ENCODE results near the gene ENGASE. TPM values are rescaled to one million over a fixed set of nuclear protein-coding genes. Genes with fewer than 3 reads are reported as not detected.

ENGASE gene
- polyA plus RNA-seq, 4 donors: 7.4 to 38.7 (median 21.5) TPM

- DNase-seq (ENCODE audit: low read depth in 4 of 4, low spot score in 3 of 4): no peak
Observed at GRCh38 chr17:79079421-79080200, 5.0 kb downstream of the ENGASE start.

DNA sequence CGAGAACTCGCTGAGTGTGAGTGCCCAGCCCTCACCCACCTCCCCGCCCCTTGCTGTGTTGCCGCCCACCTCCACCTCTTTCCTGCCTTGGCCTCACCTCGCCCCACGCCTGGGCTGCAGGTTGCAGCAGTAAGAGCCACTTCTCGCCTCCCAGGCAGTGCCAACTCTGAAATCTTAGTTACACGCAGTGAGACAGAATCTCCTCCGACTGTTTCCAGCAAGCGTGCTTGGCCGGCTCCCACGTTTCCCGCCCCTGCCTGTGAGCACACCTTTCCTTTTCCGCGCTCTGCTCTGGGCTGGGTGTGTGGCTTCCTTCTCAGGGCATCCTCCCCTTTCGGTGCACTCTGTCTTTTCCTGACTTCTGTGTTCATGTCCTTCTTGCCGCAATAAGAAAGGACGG, 5.7 kb downstream of the ENGASE start:
- DNase-seq (ENCODE audit: low read depth in 4 of 4, low spot score in 3 of 4): no peak

- DNase-seq (ENCODE audit: low read depth in 4 of 4, low spot score in 3 of 4): no peak
Observed at GRCh38 chr17:79080761-79081290, 6.2 kb downstream of the ENGASE start.

GRCh38 chr17:79081571-79082276, 7.1 kb downstream of the ENGASE start:
- DNase-seq (ENCODE audit: low read depth in 4 of 4, low spot score in 3 of 4): no peak

- no peak for DNase-seq (ENCODE audit: low read depth in 4 of 4, low spot score in 3 of 4)
Observed at GRCh38 chr17:79082311-79083190, 7.9 kb downstream of the ENGASE start.

GRCh38 chr17:79083191-79083971, 8.8 kb downstream of the ENGASE start:
- no peak for DNase-seq (ENCODE audit: low read depth in 4 of 4, low spot score in 3 of 4)

DNA sequence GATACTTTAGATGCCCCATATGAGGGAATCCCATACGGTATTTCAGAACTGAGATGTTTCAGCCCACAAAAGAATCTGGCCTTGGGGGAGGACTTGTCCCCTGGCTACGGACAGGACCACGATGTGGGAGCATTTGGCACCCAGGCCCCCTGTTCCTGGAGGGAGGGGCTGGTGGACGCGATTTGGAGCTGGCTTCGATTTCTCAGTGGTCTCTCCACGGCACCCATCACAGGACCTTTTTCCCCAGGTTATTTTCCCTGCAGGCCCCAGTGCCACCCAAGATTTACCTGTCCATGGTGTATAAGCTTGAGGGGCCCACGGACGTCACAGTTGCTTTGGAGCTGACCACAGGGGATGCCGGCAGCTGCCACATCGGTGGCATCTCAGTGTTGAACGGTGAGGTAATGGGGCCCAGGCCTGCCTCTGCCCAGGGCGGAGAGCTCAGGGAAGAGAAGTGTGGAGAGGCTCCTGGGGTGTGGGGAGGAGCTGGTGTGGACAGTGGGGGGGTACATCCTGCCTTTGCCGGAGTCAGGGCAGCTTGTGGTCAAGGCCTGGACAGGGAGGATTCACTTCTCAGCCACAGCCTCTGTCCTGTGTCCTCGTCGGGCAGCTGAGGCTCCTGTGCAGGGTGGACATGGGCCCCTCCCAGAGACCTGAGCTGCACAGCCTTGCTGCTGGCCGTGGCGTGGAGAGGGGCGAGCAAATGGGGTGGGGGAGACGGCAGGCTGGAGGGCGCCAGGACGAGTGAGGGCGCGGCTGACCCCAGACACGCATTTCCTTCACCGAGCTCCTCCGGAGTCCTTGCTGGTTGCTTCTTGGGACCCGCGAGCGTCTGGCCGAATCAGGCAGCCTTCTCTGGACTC, 9.9 kb downstream of the ENGASE start:
- DNase-seq (ENCODE audit: low read depth in 4 of 4, low spot score in 3 of 4): no peak

- DNase-seq (ENCODE audit: low read depth in 4 of 4, low spot score in 3 of 4): no peak
Observed at GRCh38 chr17:79085154-79085920, 10.7 kb downstream of the ENGASE start.

- no peak for DNase-seq (ENCODE audit: low read depth in 4 of 4, low spot score in 3 of 4)
Observed at GRCh38 chr17:79085921-79086551, 11.4 kb downstream of the ENGASE start.

- no peak for DNase-seq (ENCODE audit: low read depth in 4 of 4, low spot score in 3 of 4)
Observed at GRCh38 chr17:79086609-79087427, 12.2 kb downstream of the ENGASE start.

- peak in 3 of 4 donors; percentile 43 to 51 (median 44) for DNase-seq (ENCODE audit: low read depth in 4 of 4, low spot score in 3 of 4)
Observed at GRCh38 chr17:79087428-79088143, 13.0 kb downstream of the ENGASE start.

GRCh38 chr17:79088247-79088996, 13.8 kb downstream of the ENGASE start:
- DNase-seq (ENCODE audit: low read depth in 4 of 4, low spot score in 3 of 4): no peak

- no peak for DNase-seq (ENCODE audit: low read depth in 4 of 4, low spot score in 3 of 4)
Observed at GRCh38 chr17:79088997-79089328, 14.3 kb downstream of the ENGASE start.

GRCh38 chr17:79089720-79090442, 15.3 kb downstream of the ENGASE start:
- DNase-seq (ENCODE audit: low read depth in 4 of 4, low spot score in 3 of 4): no peak
